Activated T-cell treated with anti-CD3 and anti-CD28 coated beads for 48 hours (primary cell): ENCODE results near the gene CFAP53.
"Not testable (repeated sequence)": the region's sequence is repeated elsewhere in the genome, so short reads cannot be mapped to it uniquely, and the experiment has no call there.

Experiments
- DNase-seq: peaks from one replicate; pipeline ENCODE4 v3.0.0-alpha.2; 2020; ENCODE audit warnings: low read depth

CFAP53 gene

GRCh38 chr18:50272568-50272967 lies 6.3 kb upstream of the CFAP53 start:
- no peak for DNase-seq

GRCh38 chr18:50268022-50268747 lies 1.9 kb upstream of the CFAP53 start:
- peak; percentile 79 for DNase-seq

DNA sequence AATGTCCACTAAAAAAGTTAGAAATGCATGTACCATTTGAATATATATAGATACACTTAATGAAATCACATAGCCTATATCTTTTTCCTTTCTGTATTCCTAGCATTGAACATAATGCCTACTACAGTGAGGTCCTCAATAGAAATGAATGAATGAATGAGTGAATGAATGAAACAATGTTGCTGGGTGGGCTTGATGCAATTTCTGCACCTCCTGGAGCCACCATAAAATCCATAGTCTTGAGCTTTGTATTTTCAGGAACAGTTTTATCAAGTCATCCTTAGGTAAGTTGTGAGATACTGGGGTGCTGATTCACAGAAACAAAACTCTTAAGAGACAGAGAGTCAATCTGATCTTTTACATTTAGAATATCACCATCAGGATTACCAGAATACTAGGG lies 3.3 kb downstream of the CFAP53 start:
- DNase-seq, result no peak

DNA sequence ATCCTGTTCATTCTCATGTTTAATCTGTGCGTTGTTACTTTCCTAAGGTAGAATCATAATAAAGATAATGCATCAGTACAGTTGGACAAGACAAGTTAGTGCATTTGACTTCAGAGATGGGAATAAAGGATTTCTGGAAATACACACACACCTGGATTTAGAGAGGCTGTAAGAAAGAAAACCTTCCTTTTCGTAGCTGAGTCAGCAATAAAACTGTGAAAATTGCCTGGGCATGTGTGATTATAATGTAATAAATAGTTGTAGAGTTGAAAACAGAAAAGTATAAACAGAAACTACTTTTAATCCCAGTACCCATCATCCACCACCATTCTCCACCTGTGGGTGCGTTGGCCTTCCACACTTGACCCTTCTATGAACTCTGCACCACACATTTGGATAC lies 15.4 kb downstream of the CFAP53 start:
- no peak for DNase-seq

- DNase-seq, result no peak
Measured at GRCh38 chr18:50249576-50249975, 16.7 kb downstream of the CFAP53 start.

GRCh38 chr18:50247561-50247960 lies 18.7 kb downstream of the CFAP53 start:
- no peak for DNase-seq

- DNase-seq, result not testable (repeated sequence)
Measured at GRCh38 chr18:50241768-50242167, 24.5 kb downstream of the CFAP53 start.

DNA sequence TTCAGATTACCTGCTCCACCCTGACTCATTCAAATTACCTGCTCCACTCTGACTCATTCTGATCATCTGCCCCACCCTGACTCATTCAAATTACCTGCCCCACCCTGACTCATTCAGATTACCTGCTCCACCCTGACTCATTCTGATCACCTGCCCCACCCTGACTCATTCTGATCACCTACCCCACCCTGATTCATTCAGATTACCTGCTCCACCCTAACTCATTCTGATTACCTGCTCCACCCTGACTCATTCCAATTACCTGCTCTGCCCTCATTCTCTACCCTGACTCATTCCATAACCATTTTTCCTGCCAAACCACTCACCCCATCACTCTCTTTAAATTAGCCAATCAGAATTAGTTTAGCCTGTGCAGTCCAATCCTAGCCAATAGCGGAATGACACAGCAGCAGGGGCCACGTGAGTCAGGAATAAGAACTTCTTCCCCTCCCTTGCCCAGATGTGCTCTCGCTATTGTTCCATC lies 26.2 kb downstream of the CFAP53 start:
- no peak for DNase-seq

DNA sequence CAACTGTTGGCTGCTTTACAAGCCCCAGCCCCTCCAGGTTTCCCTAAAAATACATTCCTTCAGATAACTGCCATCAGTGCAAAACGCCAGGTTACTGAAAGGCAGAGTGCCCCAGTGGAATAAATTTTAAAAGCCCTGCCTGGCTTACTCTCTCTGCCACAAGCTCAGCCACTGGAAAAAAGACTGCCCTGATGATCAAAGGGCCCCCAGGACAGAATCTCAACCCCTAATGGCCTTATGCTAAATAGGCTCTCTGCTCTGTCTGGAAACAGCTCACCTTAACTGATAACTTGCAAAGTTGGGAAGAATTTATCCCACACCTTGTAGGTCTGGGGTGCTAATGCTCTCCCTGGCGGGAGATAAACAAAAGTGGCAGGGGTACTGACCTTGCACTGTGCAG lies 33.9 kb downstream of the CFAP53 start:
- DNase-seq, result no peak

DNA sequence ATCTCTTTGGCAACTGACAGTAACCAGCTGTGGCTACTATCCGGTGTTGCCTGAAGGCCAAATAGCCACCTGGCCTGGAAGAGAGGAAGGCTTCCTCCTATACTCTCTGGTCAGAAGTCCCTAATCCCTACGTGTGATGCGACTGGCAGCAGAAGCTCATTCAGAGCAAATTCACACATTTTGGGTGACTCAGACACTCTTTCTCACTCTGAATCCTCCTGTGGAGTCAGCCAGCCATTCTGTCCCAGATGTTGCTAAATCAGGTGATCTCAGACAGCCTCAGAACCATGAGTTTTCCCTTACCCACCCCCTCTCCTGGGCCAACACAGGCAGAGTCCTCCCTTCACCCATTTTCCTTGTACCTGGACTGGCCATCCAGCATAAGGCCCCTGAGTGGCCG lies 34.7 kb downstream of the CFAP53 start:
- DNase-seq, result peak; percentile 5

GRCh38 chr18:50220249-50220648 lies 46.0 kb downstream of the CFAP53 start:
- DNase-seq, result not testable (repeated sequence)

- no peak for DNase-seq
Measured at GRCh38 chr18:50218432-50219197, 47.7 kb downstream of the CFAP53 start.

DNA sequence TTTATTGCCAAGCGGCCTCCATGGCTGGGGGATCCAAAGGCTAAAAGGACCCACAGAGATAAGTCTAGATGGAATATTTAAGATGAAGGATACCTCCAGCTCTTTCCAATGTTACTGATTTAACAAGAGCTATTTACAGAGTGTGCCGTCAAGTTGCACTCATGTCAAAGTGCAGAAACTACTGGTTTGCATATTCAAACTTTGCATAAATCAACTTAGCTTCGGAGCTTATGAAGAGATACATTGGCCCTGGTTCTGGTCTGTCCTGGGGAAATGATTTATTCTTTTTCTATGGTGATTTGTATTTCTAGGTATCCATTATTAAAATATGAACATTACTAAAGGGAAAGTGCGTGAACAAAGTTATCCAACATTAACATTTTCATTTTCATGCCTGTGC lies 57.0 kb downstream of the CFAP53 start:
- no peak for DNase-seq

DNA sequence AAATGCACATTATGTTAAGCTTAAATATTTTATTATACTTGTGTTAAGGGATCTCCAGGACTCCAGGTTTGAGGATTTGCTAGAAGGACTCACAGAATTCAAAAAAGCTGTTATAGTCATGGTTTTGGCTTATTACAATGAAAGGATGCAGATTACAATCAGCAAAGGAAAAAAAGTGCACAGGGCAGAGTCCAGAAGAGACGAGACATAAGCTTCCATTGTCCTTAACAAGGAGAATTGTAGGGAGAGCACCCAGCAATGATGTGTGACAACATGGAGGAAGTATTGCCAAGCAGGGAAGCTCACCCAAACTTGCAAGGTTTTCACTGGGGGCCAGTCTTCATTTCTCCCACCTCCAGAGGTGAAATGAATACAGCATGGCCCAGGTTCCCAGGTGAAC lies 58.6 kb downstream of the CFAP53 start:
- DNase-seq, result no peak

DNA sequence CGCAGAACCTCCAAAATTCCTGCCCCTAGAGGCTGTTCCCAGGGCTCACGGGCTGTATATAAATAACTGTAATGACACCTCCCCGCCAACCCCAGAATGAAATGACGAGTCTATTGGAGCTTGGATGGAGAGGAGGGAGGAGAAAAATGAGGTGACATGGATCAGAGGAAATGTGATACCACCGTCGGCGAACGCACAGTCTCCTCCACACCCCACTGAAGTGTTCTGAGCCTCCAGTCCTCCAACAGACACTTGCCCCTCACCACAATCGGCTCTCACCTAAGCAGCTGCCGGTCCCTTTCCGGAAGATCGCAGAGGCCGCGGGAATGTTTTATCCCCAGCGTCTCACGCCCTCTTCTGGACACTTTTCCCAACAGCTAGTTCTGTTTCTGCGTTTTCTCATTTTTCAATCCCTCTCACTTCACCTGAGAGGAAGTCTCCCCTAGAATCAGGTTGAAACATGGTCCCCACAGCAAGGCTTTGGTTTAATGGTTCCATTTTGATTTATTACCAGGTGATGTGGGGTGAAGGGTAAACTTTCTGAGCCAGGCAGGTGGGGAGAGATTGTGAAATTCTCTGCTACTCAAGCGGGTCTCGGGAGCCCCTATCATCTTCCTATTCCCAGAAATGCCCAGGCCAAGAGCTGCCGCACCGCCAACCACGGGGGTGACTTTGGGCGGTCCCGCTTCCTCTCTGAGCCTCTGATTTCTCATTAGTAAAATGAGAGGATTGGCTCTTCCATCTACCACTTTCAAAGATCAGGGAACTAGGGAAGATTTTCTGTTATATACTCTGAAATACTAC lies 62.3 kb downstream of the CFAP53 start:
- no peak for DNase-seq

DNA sequence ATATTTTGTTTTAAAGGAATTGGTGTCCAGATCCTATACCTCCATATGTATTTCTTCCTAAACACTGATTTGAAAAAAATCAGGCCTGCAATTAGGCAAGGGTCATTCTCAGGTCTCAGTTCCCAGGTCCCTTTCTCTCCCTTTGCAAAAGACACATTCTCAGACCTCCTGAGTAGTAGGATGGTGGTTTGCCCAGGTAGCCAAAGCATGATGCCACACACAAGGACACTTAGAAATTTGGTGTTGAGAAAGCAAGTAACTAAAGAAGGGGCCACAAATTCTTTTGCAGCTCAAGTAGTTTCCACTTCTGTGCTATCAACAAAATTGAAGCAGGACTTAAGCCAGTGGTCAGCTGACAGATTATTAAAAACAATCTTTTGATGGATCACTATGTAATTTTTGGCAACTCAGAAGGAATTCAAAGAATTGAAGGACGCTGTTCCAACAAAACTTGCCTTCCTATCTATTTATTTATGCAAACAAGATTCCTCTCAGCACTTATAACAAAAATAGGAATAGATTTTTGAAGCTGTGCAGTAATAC lies 64.7 kb downstream of the CFAP53 start:
- DNase-seq, result no peak

DNA sequence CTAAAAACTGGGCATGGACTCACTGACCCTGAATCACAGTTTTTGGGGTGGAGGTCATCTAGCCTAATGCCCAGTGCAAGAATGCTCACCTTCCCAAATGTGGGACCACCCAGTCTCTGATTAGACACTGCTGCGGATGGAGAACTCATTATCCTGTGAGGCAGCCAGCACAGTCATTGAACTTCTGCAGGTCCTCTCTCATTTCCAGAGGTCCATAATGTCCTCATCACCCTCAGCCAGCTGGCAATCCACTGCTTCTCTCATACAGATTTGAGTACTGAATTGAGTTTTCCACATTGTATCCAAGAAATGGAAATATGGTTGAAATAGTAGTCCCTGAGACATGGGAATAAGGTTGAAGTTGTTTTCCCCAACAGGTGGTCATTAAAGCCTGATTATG lies 66.4 kb downstream of the CFAP53 start:
- DNase-seq, result no peak

- DNase-seq, result no peak
Measured at GRCh38 chr18:50199346-50199855, 66.9 kb downstream of the CFAP53 start.

- DNase-seq, result no peak
Measured at GRCh38 chr18:50196261-50196660, 70.0 kb downstream of the CFAP53 start.

- DNase-seq, result no peak
Measured at GRCh38 chr18:50195689-50196088, 70.6 kb downstream of the CFAP53 start.

DNA sequence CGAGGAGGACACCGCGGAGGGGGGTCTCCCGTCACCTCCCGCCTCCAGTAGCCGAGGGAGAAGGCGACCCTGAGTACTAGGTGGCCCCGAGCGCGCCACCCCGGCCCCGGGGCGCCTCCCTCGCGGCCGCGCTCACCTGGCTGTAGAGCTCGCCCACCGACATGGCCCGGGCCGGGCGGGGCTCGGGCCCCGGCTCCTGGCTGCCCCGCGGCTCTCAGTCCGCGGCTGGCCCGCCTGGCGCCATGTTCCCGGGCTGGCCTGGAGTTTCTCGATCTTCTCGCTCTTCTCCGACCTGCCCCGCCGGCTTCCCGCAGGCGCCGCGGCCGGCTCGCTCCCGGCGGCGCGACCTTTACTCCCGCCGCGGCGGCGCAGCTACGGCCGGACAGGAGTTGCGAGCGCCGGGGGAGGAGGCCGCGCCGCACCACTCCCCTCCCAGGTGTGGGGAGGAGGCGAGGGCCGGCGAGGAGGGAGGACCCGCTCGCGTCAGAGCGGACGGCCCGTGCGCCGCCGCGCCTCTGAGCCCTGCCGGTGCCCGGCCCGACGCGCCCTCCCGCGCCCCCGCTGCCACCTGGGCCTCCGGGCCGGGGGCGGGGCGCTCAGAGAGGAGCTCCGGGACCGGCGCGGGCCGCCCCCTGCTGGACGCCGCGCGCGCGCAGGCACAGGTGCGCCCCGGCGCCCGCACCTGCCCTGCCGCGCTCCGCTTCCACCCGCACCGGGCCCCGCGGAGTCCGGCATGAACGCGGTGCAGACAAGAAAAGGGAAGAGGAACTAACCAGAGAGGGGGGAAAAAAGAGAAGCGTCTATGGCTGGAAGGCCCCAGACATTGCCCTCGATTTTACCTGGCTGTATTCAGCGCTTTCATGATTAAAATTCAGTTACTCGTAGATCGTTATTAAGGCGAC lies 71.4 kb downstream of the CFAP53 start, which contains the start of gene MYO5B:
Gene MYO5B (minus strand): TSS at position 517 of the 902 bp plus-strand sequence. CDS start 354 bp downstream, at position 163.
- DNase-seq, result peak; percentile 60
